Neural progenitor cell (in vitro differentiated cells): Measurements from ENCODE around the gene ARSK.

ENCODE experiments used
- CTCF ChIP-seq: fragments of 200-600 bp; sonication (generic); IDR thresholded peaks from 2 replicates; pipeline ENCODE4 v1.5.1; 2017; ENCODE audit warnings: antibody characterized with exemption, mild to moderate bottlenecking
- EZH2 ChIP-seq: fragments of 200-600 bp; sonication (generic); IDR thresholded peaks from 2 replicates; pipeline ENCODE4 v1.6.1; 2017; ENCODE audit warnings: antibody characterized with exemption, mild to moderate bottlenecking, moderate library complexity

GRCh38 chr5:95565280-95565920, 10.5 kb downstream of the ARSK start:
- TF ChIP-seq CTCF = no peak
- TF ChIP-seq EZH2 = no peak
